SU-DHL-6 (cell line): ENCODE data around the gene NDUFS6.

Experiments
- H2AFZ ChIP-seq: fragments of 200-600 bp; sonication (generic); 2 replicates; pipeline ENCODE4 v1.6.1; 2014; ENCODE audit warnings: low read depth, mild to moderate bottlenecking, moderate library complexity, mixed read lengths, antibody characterized with exemption, low read length; ENCODE audit not compliant: severe bottlenecking
- H3F3A ChIP-seq: fragments of 200-600 bp; shearing (Covaris generic); 2 replicates; pipeline ENCODE4 v1.6.0; 2016; ENCODE audit warnings: antibody characterized with exemption, mild to moderate bottlenecking; ENCODE audit not compliant: insufficient read depth
- H3K27ac ChIP-seq: fragments of 200-600 bp; sonication (generic); 2 replicates; pipeline ENCODE4 v1.5.1; 2016; ENCODE audit warnings: low read depth, mild to moderate bottlenecking, low read length, moderate library complexity, mixed read lengths
- H3K27me3 ChIP-seq: fragments of 200-600 bp; sonication (generic), shearing (Covaris generic); 2 replicates; pipeline ENCODE4 v1.6.0; 2014; ENCODE audit warnings: mild to moderate bottlenecking, low read length
- H3K36me3 ChIP-seq: fragments of 200-600 bp; sonication (generic); 2 replicates; pipeline ENCODE4 v1.6.1; 2014; ENCODE audit warnings: mild to moderate bottlenecking, low read length, mixed read lengths
- H3K4me2 ChIP-seq: fragments of 300-600, 200-600 bp; shearing (Covaris generic), sonication (generic); 2 replicates; pipeline ENCODE4 v1.6.0; 2014; ENCODE audit warnings: low read length, low read depth, mild to moderate bottlenecking; ENCODE audit not compliant: poor library complexity, severe bottlenecking
- H3K4me3 ChIP-seq: fragments of 200-600 bp; sonication (generic); 2 replicates; pipeline ENCODE4 v1.5.1; 2014; ENCODE audit warnings: antibody characterized with exemption, low read length, mild to moderate bottlenecking, mixed read lengths; ENCODE audit not compliant: insufficient read depth, poor library complexity, severe bottlenecking
- H3K79me2 ChIP-seq: fragments of 200-600 bp; sonication (generic); 2 replicates; pipeline ENCODE4 v1.6.1; 2014; ENCODE audit warnings: mild to moderate bottlenecking, low read length, moderate library complexity; ENCODE audit not compliant: insufficient read depth
- H3K9ac ChIP-seq: fragments of 200-600 bp; sonication (generic); 2 replicates; pipeline ENCODE4 v1.7.0; 2014; ENCODE audit warnings: mild to moderate bottlenecking, low read length
- H3K9me2 ChIP-seq: fragments of 200-600 bp; sonication (generic); replicated peaks from 2 replicates; pipeline ENCODE4 v1.6.1; 2014; ENCODE audit warnings: low read length; ENCODE audit not compliant: insufficient read depth
- H3K9me3 ChIP-seq: fragments of 200-600 bp; sonication (generic); 2 replicates; pipeline ENCODE4 v1.6.1; 2014; ENCODE audit warnings: low read length, mixed read lengths; ENCODE audit not compliant: insufficient read depth
- H4K20me1 ChIP-seq: fragments of 200-600 bp; sonication (generic); 2 replicates; pipeline ENCODE4 v1.6.1; 2014; ENCODE audit warnings: low read depth, mild to moderate bottlenecking, antibody characterized with exemption, low read length, moderate library complexity, mixed read lengths
- CTCF ChIP-seq: fragments of 200-600 bp; sonication (generic); IDR thresholded peaks from one replicate; pipeline ENCODE4 v1.5.1; 2017; ENCODE audit warnings: antibody characterized with exemption, mild to moderate bottlenecking, low read length, moderate library complexity; ENCODE audit not compliant: insufficient read depth, poor library complexity, severe bottlenecking
- EZH2phosphoT487 ChIP-seq: fragments of 200-600 bp; sonication (generic), shearing (Covaris generic); conservative IDR thresholded peaks from 2 replicates; pipeline ENCODE4 v1.6.1; 2018; ENCODE audit warnings: mild to moderate bottlenecking, antibody characterized with exemption, low read length, moderate library complexity, mixed read lengths

The NDUFS6 gene

DNA sequence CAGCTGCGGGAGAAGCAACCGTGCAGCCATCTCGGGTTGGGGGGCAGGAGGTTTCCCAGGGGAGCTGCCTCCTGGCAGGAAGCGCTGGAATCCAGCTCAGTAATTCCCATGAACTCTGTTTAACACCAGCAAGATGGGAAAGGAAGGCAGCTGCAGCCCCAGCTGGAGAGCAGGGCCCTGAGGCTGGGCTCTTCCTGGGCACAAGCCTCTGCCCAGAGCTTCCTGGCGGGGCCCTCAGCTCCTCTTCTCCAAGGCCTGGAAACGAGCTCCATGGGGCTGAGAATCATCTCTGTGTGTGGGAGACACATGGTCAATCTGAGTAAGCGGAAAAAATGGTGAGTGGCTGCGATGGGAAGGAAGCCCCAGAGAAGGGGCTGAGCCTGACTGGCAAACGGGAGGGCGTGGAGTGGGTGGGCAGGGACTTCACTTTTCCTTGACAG lies 7.9 kb upstream of the NDUFS6 start:
- TF ChIP-seq CTCF (no peak), EZH2phosphoT487 (no peak)
- Histone ChIP-seq H3K4me3 (peak overlapping the region; percentile 54), H3F3A (peaks cover 35% of the 10 kb centered on the region), H3K9ac (peak overlapping the region; percentile 66), H3K36me3 (no peaks in the 10 kb centered on the region), H3K4me2 (peak overlapping the region; percentile 67), H3K9me2 (no peaks in the 10 kb centered on the region), H3K27ac (peak overlapping the region; percentile 92), H3K27me3 (no peaks in the 10 kb centered on the region), H3K79me2 (peaks cover 17% of the 10 kb centered on the region), H3K9me3 (no peaks in the 10 kb centered on the region), H4K20me1 (no peaks in the 10 kb centered on the region), H2AFZ (no peak overlapping the region)

DNA sequence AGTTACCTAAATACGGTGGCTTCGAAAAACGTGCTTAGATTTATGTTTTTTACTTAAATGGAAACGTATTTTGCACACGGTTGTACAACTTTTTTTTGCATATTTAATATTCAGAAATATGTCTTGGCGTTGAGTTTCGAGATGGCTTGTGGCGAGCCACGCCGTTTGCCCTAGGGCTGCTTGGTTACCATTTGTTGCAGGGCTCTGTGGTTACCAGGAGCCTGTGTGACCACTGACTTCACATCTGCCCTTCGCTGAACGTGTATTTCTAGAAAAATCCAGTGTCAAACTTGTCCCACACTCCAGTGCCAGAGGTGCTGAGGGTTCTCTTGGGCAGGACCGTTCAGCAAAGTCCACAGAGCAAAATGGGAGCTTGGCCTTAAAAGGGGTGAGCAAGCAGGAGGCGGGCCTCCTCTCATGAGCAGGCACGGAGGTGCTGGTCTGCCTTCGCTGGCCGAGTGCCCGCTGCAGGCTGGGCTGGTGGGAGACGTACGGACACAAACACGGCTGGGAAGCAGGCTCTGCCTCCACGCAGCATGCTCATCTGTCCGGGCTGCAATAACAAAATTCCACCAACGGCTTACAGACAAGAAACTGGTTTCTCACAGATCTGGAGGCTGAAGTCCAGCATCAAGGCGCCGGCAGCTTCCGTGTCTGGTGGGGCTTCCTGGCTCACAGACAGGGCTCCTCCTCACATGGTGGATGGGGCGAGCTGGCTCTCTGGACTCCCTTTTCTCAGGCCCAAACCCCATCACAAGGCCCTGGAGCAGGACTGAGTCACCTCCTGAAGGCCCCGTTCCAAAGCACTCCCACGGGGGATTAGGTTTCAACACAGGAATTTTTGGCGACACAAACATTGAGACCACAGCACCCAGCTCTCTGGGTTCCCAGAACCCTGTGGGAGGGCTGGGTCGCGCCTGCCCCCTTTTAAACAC lies 7.0 kb upstream of the NDUFS6 start:
- H3K4me3 ChIP-seq = peak overlapping the region; percentile 54
- peak overlapping the region; percentile 92 for H3K27ac ChIP-seq

DNA sequence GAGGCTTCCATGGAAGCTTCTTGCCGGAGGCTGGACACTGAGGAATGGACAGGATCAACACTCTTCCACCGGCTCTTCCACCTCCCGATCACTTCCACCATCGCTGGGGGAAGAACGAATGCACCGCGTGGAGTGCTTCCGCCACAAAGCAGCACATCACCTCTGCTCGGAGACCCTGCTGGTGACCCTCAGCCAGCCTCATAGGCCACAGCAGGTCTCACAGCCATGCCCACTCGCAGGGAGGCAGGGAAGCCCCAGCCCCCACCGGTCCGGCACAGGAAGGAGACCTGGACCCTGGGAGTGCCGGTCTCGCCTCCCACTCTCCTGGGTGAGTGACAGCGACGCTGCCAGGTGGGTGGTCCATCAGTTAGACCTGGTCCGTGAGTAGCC lies 6.3 kb upstream of the NDUFS6 start:
- peaks cover 29% of the 10 kb centered on the region for H3K79me2 ChIP-seq
- peak overlapping the region; percentile 66; the same call in 1 of the 2 replicates for H3K9ac ChIP-seq
- H2AFZ ChIP-seq = no peak overlapping the region
- H3K4me2 ChIP-seq = peak overlapping the region; percentile 67
- no peak for TF ChIP-seq EZH2phosphoT487
- no peak for TF ChIP-seq CTCF
- H3F3A ChIP-seq = peaks cover 35% of the 10 kb centered on the region
- H3K9me2 ChIP-seq = no peaks in the 10 kb centered on the region
- H3K27me3 ChIP-seq = no peaks in the 10 kb centered on the region
- H3K4me3 ChIP-seq = no peak overlapping the region
- no peaks in the 10 kb centered on the region for H3K36me3 ChIP-seq
- no peaks in the 10 kb centered on the region for H4K20me1 ChIP-seq
- no peaks in the 10 kb centered on the region for H3K9me3 ChIP-seq
- H3K27ac ChIP-seq = peak overlapping the region; percentile 92

More for the DNA sequence above, 7.0 kb upstream of the NDUFS6 start:
- Histone ChIP-seq H3K4me2 (peak overlapping the region; percentile 67), H3K9me2 (no peaks in the 10 kb centered on the region), H3K27me3 (no peaks in the 10 kb centered on the region), H2AFZ (no peak overlapping the region), H3K79me2 (peaks cover 26% of the 10 kb centered on the region), H3K36me3 (no peaks in the 10 kb centered on the region), H3K9ac (peak overlapping the region; percentile 66), H3F3A (peaks cover 35% of the 10 kb centered on the region), H4K20me1 (no peaks in the 10 kb centered on the region), H3K9me3 (no peaks in the 10 kb centered on the region)
- TF ChIP-seq EZH2phosphoT487 (no peak), CTCF (no peak)
